Small intestine (tissue), 7 donors: Measurements from ENCODE around the gene WSCD2. TPM values are rescaled to one million over a fixed set of nuclear protein-coding genes. Genes with fewer than 3 reads are reported as not detected.

ENCODE experiments used
- DNase-seq, 2 donors: peaks; one replicate each; pipeline versions ENCODE4 v3.0.0 to v3.0.0-alpha.2; 2013
- FAIRE-seq: peaks from 2 replicates; lab custom pipeline; 2012; peaks lifted over from hg19 to GRCh38; lab: Jason Lieb, UNC
- H3K27ac ChIP-seq, 3 donors: one replicate each; pipeline ENCODE4 v1.5.1; 2013; ENCODE audit warnings: low read length in 2 of 3, mild to moderate bottlenecking in 2 of 3, control low read depth in 1 of 3, inconsistent platforms in 1 of 3, low read depth in 1 of 3, moderate library complexity in 1 of 3
- H3K27me3 ChIP-seq, 3 donors: one replicate each; pipeline ENCODE4 v1.6.1; 2013; ENCODE audit warnings: low read length in 3 of 3, inconsistent platforms in 1 of 3; ENCODE audit not compliant: control insufficient read depth in 3 of 3, insufficient read depth in 3 of 3
- H3K36me3 ChIP-seq, 3 donors: one replicate each; pipeline ENCODE4 v1.6.1; 2013; ENCODE audit warnings: low read length in 3 of 3, inconsistent platforms in 1 of 3, low read depth in 1 of 3, mild to moderate bottlenecking in 1 of 3, moderate library complexity in 1 of 3; ENCODE audit not compliant: control insufficient read depth in 3 of 3, insufficient read depth in 2 of 3
- H3K4me1 ChIP-seq, 3 donors: one replicate each; pipeline ENCODE4 v1.6.1; 2013; ENCODE audit warnings: low read length in 2 of 3, inconsistent platforms in 1 of 3, low read depth in 1 of 3, mild to moderate bottlenecking in 1 of 3, moderate library complexity in 1 of 3; ENCODE audit not compliant: control insufficient read depth in 3 of 3, insufficient read depth in 2 of 3
- H3K4me3 ChIP-seq, 3 donors: one replicate each; pipeline ENCODE4 v1.5.1; 2013; ENCODE audit warnings: low read length in 3 of 3, control low read depth in 1 of 3, inconsistent platforms in 1 of 3, low read depth in 1 of 3, mild to moderate bottlenecking in 1 of 3, moderate library complexity in 1 of 3
- H3K9me3 ChIP-seq, 2 donors: one replicate each; pipeline ENCODE4 v1.6.1; 2013; ENCODE audit warnings: low read depth in 1 of 2, low read length in 1 of 2; ENCODE audit not compliant: control insufficient read depth in 2 of 2, insufficient read depth in 1 of 2
- WGBS, 3 donors: extraction: QIAGEN DNeasy Blood & Tissue Kit; methylation state at CpG; one replicate each; pipeline ENCODE4 v1.1.7; 2013; 5-methylcytosine and 5-hydroxymethylcytosine counted together
- polyA plus RNA-seq, 4 donors: library from polyadenylated mRNA; stranded (reverse) in 3 of 4; unstranded in 1 of 4; fragments of 200-250 nt in 3 of 4; fragments of 120-200 nt in 1 of 4; gene quantifications; one replicate each; pipeline versions ENCODE4 v1.2.1 to v1.2.3, GENCODE V29; 2013
- donor health status: healthy with polysubstance abuse.
- donor health status: control.
- donor health status: control.
- donor health status: Bipolar disorder and iron deficiency.
- donor health status: healthy.

WSCD2 gene
- polyA plus RNA-seq, 4 donors, result 1.1 to 1.2 TPM; not detected in 2

- H3K27ac ChIP-seq, result no peak overlapping the region
- DNase-seq, result no peak
- 70 to 83% (median 70%) methylated on average over 4 of the region's 4 CpGs for WGBS, 3 donors
- H3K27me3 ChIP-seq, result peaks cover 0 to 7% (median 0%) of the 10 kb centered on the region in 3 donors
- no peaks in the 10 kb centered on the region for H3K36me3 ChIP-seq
- FAIRE-seq, result no peak
- no peaks in the 10 kb centered on the region for H3K9me3 ChIP-seq
- H3K4me3 ChIP-seq, result no peak overlapping the region
- H3K4me1 ChIP-seq, result no peaks in the 10 kb centered on the region
Observed at GRCh38 chr12:108240928-108241327, 111.8 kb downstream of the WSCD2 start.

DNA sequence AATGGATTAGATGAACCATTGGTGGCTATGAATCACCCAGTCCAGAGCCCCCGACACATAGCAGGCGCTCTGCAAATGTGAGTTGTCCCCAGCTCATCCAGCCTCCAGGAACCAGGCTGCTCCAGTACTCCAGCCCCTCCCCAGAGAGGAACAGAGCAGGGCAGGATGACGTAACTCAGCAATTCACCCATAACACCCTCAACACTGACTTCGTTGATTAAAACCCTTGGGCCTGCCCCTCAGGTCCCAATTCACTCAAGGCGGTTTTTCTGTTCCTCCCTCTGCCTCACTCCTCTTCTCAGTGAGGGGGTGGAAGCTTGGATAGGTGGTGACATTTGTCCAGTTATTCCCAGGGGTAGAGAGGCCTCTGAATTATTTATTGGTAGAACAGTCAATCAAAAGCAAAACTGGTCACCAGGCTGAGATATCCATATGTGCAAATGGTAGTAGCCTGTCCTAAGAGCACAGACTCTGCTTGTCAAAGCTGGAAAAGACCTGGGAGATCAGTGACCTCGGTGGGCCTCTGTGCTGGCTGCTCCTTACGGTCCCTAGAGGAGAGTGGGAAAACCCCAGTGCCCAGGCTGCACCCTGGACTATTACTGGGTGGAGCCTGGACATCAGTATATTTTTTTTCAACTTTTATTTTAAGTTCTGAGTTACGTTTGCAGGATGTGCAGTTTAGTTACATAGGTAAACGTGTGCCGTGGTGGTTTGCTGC is 113.1 kb downstream of the WSCD2 start:
- DNase-seq (no peak), FAIRE-seq (no peak)
- Histone ChIP-seq H3K27ac (no peak overlapping the region), H3K4me1 (no peaks in the 10 kb centered on the region), H3K27me3 (peaks cover 0 to 1% (median 0%) of the 10 kb centered on the region in 3 donors), H3K9me3 (no peaks in the 10 kb centered on the region), H3K4me3 (no peak overlapping the region), H3K36me3 (no peaks in the 10 kb centered on the region)
- WGBS, 3 donors, result 50 to 55% (median 52%) methylated on average over 10 of the region's 10 CpGs

GRCh38 chr12:108247130-108247529 is 118.0 kb downstream of the WSCD2 start:
- no peak overlapping the region for H3K4me3 ChIP-seq
- H3K9me3 ChIP-seq, result no peaks in the 10 kb centered on the region
- H3K27ac ChIP-seq, result no peak overlapping the region
- no peaks in the 10 kb centered on the region for H3K4me1 ChIP-seq
- H3K27me3 ChIP-seq, result no peaks in the 10 kb centered on the region
- DNase-seq, result no peak
- no peak for FAIRE-seq
- H3K36me3 ChIP-seq, result no peaks in the 10 kb centered on the region
- WGBS, 3 donors, result 62 to 85% (median 65%) methylated on average over 2 of the region's 2 CpGs

DNA sequence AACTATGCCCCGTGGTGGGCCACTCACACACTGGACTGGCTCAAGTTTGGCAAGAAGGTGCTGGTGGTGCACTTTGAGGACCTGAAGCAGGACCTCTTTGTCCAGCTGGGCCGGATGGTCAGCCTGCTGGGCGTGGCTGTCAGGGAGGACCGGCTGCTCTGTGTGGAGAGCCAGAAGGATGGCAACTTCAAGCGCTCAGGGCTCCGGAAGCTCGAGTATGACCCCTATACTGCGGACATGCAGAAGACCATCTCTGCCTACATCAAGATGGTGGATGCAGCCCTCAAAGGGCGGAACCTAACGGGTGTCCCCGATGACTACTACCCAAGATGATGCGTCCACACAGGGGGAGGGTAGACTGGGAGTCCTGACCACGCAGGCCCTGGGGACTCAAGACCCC is 118.9 kb downstream of the WSCD2 start:
- Histone ChIP-seq H3K4me1 (no peaks in the 10 kb centered on the region), H3K4me3 (no peak overlapping the region), H3K27me3 (no peaks in the 10 kb centered on the region), H3K36me3 (no peaks in the 10 kb centered on the region), H3K9me3 (no peaks in the 10 kb centered on the region), H3K27ac (no peak overlapping the region)
- DNase-seq, result no peak
- FAIRE-seq, result no peak
- 76 to 85% (median 77%) methylated on average over 13 of the region's 13 CpGs for WGBS, 3 donors

DNA sequence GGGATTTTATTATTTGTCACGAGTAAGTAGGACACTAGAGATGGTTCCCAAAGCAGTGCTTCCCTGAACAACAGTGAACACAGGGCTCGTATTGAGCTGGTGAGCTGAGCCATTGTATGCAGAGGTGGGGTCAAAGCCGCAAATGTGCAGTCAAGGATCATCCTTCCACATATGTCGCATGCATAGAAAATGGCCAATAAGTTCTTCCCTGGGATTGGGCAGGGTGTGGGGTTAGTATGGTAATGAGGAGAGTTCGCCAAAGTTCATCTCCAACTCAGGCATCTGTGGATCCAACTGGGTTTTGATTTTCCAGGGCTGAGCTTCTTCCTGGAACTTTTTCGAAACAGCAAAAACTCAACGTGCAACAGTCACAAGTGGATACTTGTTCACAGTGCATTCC is 123.4 kb downstream of the WSCD2 start:
- no peaks in the 10 kb centered on the region for H3K4me1 ChIP-seq
- WGBS, 3 donors, result 74 to 82% (median 78%) methylated on average over 7 of the region's 7 CpGs
- H3K36me3 ChIP-seq, result no peaks in the 10 kb centered on the region
- no peak overlapping the region for H3K4me3 ChIP-seq
- FAIRE-seq (no peak), DNase-seq (no peak)
- H3K27me3 ChIP-seq, result peaks cover 0 to 2% (median 0%) of the 10 kb centered on the region in 3 donors
- no peak overlapping the region for H3K27ac ChIP-seq
- H3K9me3 ChIP-seq, result no peaks in the 10 kb centered on the region

GRCh38 chr12:108253540-108253939 is 124.5 kb downstream of the WSCD2 start:
- WGBS, 3 donors, result 5 to 13% (median 6%) methylated on average over 3 to 4 of the region's 4 CpGs
- FAIRE-seq, result no peak
- H3K9me3 ChIP-seq, result no peaks in the 10 kb centered on the region

DNA sequence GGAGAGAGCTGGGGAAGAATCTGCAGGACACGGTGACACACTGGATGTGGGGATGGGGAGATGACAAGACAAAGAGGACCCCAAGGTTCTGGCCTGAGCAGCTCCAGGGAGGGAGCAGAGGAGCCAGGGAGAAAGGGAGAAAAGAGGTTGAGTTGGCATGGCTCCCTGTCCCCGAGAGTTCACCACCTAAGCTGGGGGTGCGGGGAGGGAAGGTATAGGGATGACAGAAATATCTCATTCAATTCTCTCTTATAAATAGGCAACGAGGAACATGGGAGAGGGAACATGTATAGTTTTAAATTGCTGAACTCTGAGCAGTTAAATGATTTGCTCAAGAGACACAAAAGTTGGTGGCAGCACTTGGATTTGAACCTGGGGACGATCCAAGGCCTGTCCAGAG is 124.9 kb downstream of the WSCD2 start:
- no peak for DNase-seq
- Histone ChIP-seq H3K4me3 (no peak overlapping the region), H3K27me3 (peaks cover 0 to 2% (median 0%) of the 10 kb centered on the region in 3 donors), H3K36me3 (no peaks in the 10 kb centered on the region), H3K27ac (no peak overlapping the region), H3K4me1 (no peaks in the 10 kb centered on the region), H3K9me3 (no peaks in the 10 kb centered on the region)
- FAIRE-seq, result no peak
- 45 to 63% (median 57%) methylated on average over 5 of the region's 5 CpGs for WGBS, 3 donors

More at GRCh38 chr12:108253540-108253939, 124.5 kb downstream of the WSCD2 start:
- H3K4me3 ChIP-seq, result no peak overlapping the region
- H3K27ac ChIP-seq, result no peak overlapping the region
- H3K27me3 ChIP-seq, result peaks cover 0 to 2% (median 0%) of the 10 kb centered on the region in 3 donors
- DNase-seq, result no peak
- H3K4me1 ChIP-seq, result no peaks in the 10 kb centered on the region
- H3K36me3 ChIP-seq, result no peaks in the 10 kb centered on the region

GRCh38 chr12:108254517-108255251 is 125.6 kb downstream of the WSCD2 start:
- Histone ChIP-seq H3K27me3 (peaks cover 0 to 2% (median 0%) of the 10 kb centered on the region in 3 donors), H3K27ac (no peak overlapping the region), H3K9me3 (no peaks in the 10 kb centered on the region), H3K36me3 (no peaks in the 10 kb centered on the region), H3K4me3 (no peak overlapping the region), H3K4me1 (no peaks in the 10 kb centered on the region)
- WGBS, 3 donors, result 11 to 38% (median 32%) methylated on average over 13 of the region's 13 CpGs
- DNase-seq (no peak), FAIRE-seq (no peak)
